Ishikawa (cell line): ENCODE measurements around the gene DDI2.

Experiments used
- CEBPB ChIP-seq: IDR thresholded peaks from 2 replicates; pipeline ENCODE4 v1.6.1; 2012
- CREB1 ChIP-seq: IDR thresholded peaks from 2 replicates; pipeline ENCODE4 v1.6.1; 2012; ENCODE audit warnings: low read depth
- EGR1 ChIP-seq: IDR thresholded peaks from 2 replicates; pipeline ENCODE4 v1.6.1; 2012
- EP300 ChIP-seq: IDR thresholded peaks from 2 replicates; pipeline ENCODE4 v1.6.1; 2012; ENCODE audit warnings: borderline replicate concordance
- FOXM1 ChIP-seq: IDR thresholded peaks from 2 replicates; pipeline ENCODE4 v1.6.1; 2012; ENCODE audit warnings: low read depth, borderline replicate concordance
- NFIC ChIP-seq: IDR thresholded peaks from 2 replicates; pipeline ENCODE4 v1.6.1; 2012
- RAD21 ChIP-seq: IDR thresholded peaks from 2 replicates; pipeline ENCODE4 v1.6.1; 2012; ENCODE audit warnings: low read depth
- TAF1 ChIP-seq: IDR thresholded peaks from 2 replicates; pipeline ENCODE4 v1.6.1; 2012; ENCODE audit warnings: low read depth, mild to moderate bottlenecking
- TCF12 ChIP-seq: IDR thresholded peaks from 2 replicates; pipeline ENCODE4 v1.6.1; 2012; ENCODE audit warnings: low read depth
- TEAD4 ChIP-seq: IDR thresholded peaks from 2 replicates; pipeline ENCODE4 v1.6.1; 2012
- YY1 ChIP-seq: IDR thresholded peaks from 2 replicates; pipeline ENCODE4 v1.6.1; 2012; ENCODE audit warnings: low read depth
- ZBTB7A ChIP-seq: IDR thresholded peaks from 2 replicates; pipeline ENCODE4 v1.6.1; 2012; ENCODE audit warnings: low read depth
- TF ChIP-seq, protein P1 (sequence below): IDR thresholded peaks from 2 replicates; pipeline ENCODE4 v1.6.1; 2012
- TF ChIP-seq, protein P2 (sequence below): IDR thresholded peaks from 2 replicates; pipeline ENCODE4 v1.6.1; 2012
- TF ChIP-seq, protein P3 (sequence below): IDR thresholded peaks from 2 replicates; pipeline ENCODE4 v1.6.1; 2012; ENCODE audit warnings: low read depth, mild to moderate bottlenecking

DDI2 gene

DNA sequence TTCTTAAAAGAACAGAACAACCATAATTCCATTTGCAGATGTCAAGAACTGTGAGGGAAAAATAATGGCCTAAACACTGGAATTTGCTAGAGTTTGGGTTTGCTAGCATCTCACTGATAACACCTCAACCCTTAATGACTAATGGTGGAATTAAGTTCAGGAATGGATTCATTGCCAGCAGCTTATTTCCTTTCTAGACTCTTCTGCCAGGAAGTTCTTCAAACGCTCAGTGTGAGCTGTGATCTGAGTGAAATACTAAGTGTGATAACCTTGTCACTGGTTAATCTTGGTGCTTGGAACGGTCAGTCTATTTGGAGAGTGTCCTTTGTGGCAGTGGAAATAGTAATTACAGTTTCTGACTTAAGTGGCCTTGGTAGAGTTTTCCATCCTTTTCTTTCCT, 45.2 kb downstream of the DDI2 start:
- no peak for TF ChIP-seq TAF1
- TF ChIP-seq, protein P1, sequence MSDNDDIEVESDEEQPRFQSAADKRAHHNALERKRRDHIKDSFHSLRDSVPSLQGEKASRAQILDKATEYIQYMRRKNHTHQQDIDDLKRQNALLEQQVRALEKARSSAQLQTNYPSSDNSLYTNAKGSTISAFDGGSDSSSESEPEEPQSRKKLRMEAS: no peak
- TF ChIP-seq RAD21: no peak
- TF ChIP-seq, protein P2, sequence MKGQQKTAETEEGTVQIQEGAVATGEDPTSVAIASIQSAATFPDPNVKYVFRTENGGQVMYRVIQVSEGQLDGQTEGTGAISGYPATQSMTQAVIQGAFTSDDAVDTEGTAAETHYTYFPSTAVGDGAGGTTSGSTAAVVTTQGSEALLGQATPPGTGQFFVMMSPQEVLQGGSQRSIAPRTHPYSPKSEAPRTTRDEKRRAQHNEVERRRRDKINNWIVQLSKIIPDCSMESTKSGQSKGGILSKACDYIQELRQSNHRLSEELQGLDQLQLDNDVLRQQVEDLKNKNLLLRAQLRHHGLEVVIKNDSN: no peak
- no peak for TF ChIP-seq CEBPB
- no peak for TF ChIP-seq NFIC
- TF ChIP-seq, protein P3, sequence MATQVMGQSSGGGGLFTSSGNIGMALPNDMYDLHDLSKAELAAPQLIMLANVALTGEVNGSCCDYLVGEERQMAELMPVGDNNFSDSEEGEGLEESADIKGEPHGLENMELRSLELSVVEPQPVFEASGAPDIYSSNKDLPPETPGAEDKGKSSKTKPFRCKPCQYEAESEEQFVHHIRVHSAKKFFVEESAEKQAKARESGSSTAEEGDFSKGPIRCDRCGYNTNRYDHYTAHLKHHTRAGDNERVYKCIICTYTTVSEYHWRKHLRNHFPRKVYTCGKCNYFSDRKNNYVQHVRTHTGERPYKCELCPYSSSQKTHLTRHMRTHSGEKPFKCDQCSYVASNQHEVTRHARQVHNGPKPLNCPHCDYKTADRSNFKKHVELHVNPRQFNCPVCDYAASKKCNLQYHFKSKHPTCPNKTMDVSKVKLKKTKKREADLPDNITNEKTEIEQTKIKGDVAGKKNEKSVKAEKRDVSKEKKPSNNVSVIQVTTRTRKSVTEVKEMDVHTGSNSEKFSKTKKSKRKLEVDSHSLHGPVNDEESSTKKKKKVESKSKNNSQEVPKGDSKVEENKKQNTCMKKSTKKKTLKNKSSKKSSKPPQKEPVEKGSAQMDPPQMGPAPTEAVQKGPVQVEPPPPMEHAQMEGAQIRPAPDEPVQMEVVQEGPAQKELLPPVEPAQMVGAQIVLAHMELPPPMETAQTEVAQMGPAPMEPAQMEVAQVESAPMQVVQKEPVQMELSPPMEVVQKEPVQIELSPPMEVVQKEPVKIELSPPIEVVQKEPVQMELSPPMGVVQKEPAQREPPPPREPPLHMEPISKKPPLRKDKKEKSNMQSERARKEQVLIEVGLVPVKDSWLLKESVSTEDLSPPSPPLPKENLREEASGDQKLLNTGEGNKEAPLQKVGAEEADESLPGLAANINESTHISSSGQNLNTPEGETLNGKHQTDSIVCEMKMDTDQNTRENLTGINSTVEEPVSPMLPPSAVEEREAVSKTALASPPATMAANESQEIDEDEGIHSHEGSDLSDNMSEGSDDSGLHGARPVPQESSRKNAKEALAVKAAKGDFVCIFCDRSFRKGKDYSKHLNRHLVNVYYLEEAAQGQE: no peak
- no peak for TF ChIP-seq EP300
- TF ChIP-seq TCF12: no peak
- TF ChIP-seq ZBTB7A: no peak
- no peak for TF ChIP-seq TEAD4
- TF ChIP-seq FOXM1: no peak

DNA sequence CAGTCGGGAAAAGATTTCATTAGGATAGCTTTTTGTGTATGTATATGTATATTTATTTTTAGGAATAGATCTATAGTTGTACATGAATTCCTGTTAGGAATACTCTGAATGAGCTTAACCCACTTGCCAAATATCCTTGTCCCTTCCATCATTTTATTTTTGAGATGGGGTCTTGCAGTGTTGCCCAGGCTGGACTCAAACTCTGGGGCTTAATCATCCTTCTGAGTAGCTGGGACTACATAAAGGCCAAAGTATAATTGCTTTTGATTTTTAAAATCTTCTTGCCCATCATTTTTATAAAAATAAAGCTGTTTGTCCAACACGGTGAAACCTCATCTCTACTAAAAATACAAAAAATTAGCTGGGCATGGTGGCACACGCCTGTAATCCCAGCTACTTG, 46.7 kb downstream of the DDI2 start:
- TF ChIP-seq, protein P1: no peak
- TF ChIP-seq EP300: no peak
- TF ChIP-seq, protein P2: no peak
- no peak for TF ChIP-seq YY1
- no peak for TF ChIP-seq TEAD4
- TF ChIP-seq FOXM1: no peak
- TF ChIP-seq RAD21: no peak
- TF ChIP-seq TAF1: no peak
- no peak for TF ChIP-seq NFIC
- TF ChIP-seq, protein P3: no peak
- no peak for TF ChIP-seq ZBTB7A
- TF ChIP-seq CEBPB: no peak
- no peak for TF ChIP-seq TCF12
- no peak for TF ChIP-seq EGR1
- no peak for TF ChIP-seq CREB1

DNA sequence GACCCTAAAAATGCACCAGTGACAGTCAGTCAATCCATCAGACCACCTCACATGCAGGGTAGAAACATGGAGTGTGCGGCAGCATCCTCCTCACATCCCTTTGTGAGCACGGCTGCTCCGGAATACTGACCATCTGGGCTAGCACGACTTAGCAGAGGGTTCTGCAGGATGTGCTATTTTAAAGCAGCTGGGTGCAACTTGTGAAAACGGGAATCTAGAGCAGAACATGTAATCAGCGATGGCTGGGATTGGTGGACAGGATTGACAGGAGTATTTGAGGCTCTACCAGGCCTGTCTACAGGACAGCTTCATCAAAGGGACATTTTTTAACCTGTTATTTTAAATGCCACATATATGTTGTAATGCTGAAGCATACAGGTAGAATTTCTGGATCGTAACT, 50.1 kb downstream of the DDI2 start:
- TF ChIP-seq, protein P2: no peak
- TF ChIP-seq YY1 (no peak), TEAD4 (no peak), FOXM1 (no peak), TAF1 (no peak), NFIC (no peak), CEBPB (no peak), ZBTB7A (no peak), EP300 (no peak), TCF12 (no peak), CREB1 (no peak), EGR1 (no peak), RAD21 (no peak)
- TF ChIP-seq, protein P3: no peak
- TF ChIP-seq, protein P1: no peak

DNA sequence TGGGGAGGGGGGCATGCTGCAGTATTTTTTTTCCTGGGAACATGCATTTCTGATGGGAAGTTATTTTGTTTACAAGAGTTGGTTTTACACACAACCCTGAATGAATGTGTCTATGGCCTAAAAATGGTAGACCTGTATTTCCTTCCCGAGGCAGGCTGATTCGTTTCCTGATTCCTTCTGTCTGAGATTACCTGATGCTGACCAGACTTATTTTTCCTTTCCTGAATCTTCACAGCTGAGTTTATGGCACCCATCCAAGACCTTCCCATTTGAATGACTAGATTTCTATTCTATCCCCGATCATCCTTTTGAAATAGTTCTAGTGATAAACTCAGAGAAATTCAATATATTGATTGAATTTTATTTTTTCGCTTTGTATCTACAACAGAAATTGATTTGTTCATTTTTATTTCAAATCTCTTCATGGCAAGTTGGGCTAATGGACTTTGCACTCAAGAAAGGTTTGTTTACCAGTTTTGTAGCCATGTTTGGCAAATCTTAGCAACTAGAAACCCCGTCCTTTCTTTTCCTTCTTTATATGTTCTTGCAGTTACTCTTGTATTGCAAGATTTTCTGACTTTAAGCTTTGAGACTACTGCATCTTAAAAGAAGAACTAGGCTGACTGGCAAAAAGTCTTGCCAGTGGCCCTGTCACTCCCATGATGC, 51.0 kb downstream of the DDI2 start:
- TF ChIP-seq, protein P2: no peak
- TF ChIP-seq EGR1: no peak
- TF ChIP-seq TAF1: no peak
- no peak for TF ChIP-seq FOXM1
- no peak for TF ChIP-seq ZBTB7A
- no peak for TF ChIP-seq NFIC
- no peak for TF ChIP-seq TCF12
- TF ChIP-seq YY1: no peak
- TF ChIP-seq, protein P1: no peak
- TF ChIP-seq RAD21: no peak
- TF ChIP-seq CEBPB: no peak
- TF ChIP-seq EP300: no peak
- TF ChIP-seq CREB1: no peak
- TF ChIP-seq, protein P3: no peak
- TF ChIP-seq TEAD4: no peak
